ENCODE data around the gene ABCA2.

GRCh38 chr9:136980669-136981478 lies 47.2 kb downstream of the ABCA2 start:
- TF ChIP-seq CTCF (IDR thresholded peaks at IDR 0.05; ENCODE audit: insufficient read depth, low read length, poor library complexity, severe bottlenecking) (no peak), EZH2phosphoT487 (conservative IDR thresholded peaks at IDR 0.05; ENCODE audit: low read length) (no peak)
